Measurements from ENCODE around the gene TRAPPC5. TPM values are rescaled to one million over a fixed set of nuclear protein-coding genes. Genes with fewer than 3 reads are reported as not detected.

TRAPPC5 gene
- total RNA-seq, 2 donors from 2014 or later, result 69.8 to 70.0 TPM

DNA sequence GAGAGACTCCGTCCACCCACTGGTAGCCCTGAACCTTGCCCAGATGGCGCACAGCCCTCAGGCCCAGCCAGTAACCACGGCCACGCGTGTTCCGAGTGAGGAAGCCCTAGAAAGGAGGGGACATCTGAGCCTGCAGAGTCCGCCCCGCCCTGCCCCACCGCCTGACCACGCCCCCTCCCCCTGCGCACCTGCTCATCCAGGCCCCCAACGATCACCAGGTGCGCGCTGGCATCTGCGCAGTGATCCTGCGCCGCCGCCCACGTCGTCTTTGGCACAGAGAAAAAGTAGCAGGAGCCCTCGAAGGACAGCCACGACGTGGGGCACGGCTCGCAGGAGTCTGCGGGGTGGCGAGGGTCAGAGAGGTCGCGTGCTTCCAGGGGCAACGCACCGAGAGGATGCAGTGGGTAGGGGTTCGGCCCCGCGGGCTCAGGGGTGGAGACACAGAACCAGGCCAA, 49.2 kb downstream of the TRAPPC5 start:
- TF ChIP-seq, protein P1, sequence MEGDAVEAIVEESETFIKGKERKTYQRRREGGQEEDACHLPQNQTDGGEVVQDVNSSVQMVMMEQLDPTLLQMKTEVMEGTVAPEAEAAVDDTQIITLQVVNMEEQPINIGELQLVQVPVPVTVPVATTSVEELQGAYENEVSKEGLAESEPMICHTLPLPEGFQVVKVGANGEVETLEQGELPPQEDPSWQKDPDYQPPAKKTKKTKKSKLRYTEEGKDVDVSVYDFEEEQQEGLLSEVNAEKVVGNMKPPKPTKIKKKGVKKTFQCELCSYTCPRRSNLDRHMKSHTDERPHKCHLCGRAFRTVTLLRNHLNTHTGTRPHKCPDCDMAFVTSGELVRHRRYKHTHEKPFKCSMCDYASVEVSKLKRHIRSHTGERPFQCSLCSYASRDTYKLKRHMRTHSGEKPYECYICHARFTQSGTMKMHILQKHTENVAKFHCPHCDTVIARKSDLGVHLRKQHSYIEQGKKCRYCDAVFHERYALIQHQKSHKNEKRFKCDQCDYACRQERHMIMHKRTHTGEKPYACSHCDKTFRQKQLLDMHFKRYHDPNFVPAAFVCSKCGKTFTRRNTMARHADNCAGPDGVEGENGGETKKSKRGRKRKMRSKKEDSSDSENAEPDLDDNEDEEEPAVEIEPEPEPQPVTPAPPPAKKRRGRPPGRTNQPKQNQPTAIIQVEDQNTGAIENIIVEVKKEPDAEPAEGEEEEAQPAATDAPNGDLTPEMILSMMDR (IDR thresholded peaks at IDR 0.05), result no peak
- Histone ChIP-seq H3K27ac (no peak overlapping the region), H3K36me3 (no peaks in the 10 kb centered on the region), H3K9me3 (no peaks in the 10 kb centered on the region), H3K4me3 (peak overlapping the region; percentile 23), H3K27me3 (replicated peaks; ENCODE audit: insufficient read depth) (no peaks in the 10 kb centered on the region), H3K4me1 (ENCODE audit: control insufficient read depth in 1 of 2, low read depth in 2 of 2) (no peaks in the 10 kb centered on the region)
- DNase-seq (ENCODE audit: low spot score) (no peak), ATAC-seq (ENCODE audit: insufficient number of reproducible peaks, low FRiP score, low read depth) (no peak)

DNA sequence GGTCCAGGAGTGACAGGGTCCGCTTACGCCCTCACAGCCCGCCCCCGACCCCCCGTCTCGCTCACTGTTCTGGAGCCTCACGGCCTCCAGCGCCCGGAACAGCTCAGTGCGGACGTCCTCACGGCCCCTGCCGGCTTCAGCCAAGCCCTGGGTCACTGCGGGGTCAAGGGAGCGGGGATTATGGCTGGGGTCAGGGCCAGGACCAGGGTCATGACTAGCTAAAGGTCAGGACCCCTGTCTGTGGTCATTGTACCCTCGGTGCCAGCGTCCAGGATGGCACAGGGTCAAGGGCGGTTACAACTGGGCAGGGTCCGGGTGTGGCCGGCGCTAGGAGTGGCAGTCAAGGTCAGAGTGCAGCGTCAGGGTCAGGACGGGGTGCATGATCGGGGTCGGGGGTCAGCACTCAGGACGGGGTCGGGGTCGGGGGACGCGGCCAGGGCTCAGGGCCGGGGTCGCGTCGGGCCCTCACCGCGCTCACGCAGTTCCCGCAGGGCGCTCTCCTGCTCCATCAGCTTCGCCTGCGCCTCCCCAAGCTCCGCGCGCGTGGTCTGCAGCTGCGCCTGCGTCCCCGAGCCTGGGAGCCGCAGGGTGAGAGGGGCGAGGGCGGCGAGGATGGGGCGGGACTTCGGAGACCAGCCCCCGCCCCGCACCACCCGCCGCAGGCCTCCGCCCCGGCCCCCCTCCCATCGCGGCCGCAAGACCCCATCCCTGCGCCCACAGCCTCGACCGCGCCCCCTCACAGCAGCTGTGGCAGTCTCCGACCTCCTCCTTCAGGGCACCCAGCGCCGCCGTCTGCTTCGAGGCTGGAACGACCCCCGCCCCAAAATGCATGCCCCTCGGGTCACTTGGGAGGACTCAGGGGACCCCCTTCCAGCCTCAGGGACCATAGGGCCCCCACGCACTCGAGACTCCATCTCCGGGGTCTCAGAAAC, 49.9 kb downstream of the TRAPPC5 start:
- DNase-seq (ENCODE audit: low spot score) (no peak), ATAC-seq (ENCODE audit: insufficient number of reproducible peaks, low FRiP score, low read depth) (no peak)
- Histone ChIP-seq H3K4me1 (ENCODE audit: control insufficient read depth in 1 of 2, low read depth in 2 of 2) (no peaks in the 10 kb centered on the region), H3K27me3 (replicated peaks; ENCODE audit: insufficient read depth) (no peaks in the 10 kb centered on the region), H3K9me3 (no peaks in the 10 kb centered on the region), H3K27ac (no peak overlapping the region), H3K36me3 (no peaks in the 10 kb centered on the region), H3K4me3 (peak overlapping the region; percentile 23)
- TF ChIP-seq, protein P1 (IDR thresholded peaks at IDR 0.05), result no peak

DNA sequence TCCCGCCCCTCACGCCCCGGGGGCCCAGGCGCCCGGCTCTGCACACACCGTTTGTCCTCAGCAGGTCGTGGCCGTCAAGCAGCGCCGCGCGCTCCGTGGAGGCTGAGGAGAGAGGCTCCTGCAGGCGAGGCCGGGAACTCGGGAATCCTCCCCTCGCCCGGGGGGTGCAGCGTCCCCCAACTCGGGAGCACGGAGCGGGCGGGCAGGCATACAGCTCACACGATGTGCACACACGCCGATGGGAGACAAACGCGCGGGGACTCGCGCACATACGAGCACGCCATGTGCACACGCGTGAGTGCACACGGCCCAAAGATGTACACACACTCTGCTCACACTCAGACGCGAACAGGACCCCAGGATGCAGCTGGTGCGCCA, 50.6 kb downstream of the TRAPPC5 start:
- no peaks in the 10 kb centered on the region for H3K27me3 ChIP-seq (replicated peaks; ENCODE audit: insufficient read depth)

DNA sequence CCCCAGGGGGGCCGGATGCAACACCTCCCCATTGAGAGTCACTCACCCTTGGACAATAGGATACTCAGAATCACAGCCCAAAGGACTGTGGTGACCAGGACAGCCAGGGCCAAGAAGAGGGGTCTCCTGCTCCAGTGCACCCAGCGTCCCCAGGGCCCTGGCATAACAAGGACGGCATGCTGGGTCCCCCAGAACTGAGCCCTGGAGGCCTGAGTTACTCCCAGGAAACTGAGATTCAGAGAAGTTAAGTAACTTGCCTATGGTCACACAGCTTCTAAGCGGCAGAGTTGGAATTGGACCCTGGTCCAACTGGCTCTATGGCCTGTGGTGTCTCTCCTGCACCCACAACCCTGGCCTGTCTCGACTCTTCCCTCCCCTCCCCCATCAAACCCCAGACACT, 51.0 kb downstream of the TRAPPC5 start:
- no peak overlapping the region for H3K4me3 ChIP-seq
- no peaks in the 10 kb centered on the region for H3K36me3 ChIP-seq
- no peak for DNase-seq (ENCODE audit: low spot score)
- no peak for ATAC-seq (ENCODE audit: insufficient number of reproducible peaks, low FRiP score, low read depth)
- TF ChIP-seq, protein P1 (IDR thresholded peaks at IDR 0.05), result no peak
- H3K4me1 ChIP-seq (ENCODE audit: control insufficient read depth in 1 of 2, low read depth in 2 of 2), result no peaks in the 10 kb centered on the region
- H3K27me3 ChIP-seq (replicated peaks; ENCODE audit: insufficient read depth), result no peaks in the 10 kb centered on the region
- H3K9me3 ChIP-seq, result no peaks in the 10 kb centered on the region
- H3K27ac ChIP-seq, result no peak overlapping the region

More for the DNA sequence above, 50.6 kb downstream of the TRAPPC5 start:
- Histone ChIP-seq H3K9me3 (no peaks in the 10 kb centered on the region), H3K4me1 (ENCODE audit: control insufficient read depth in 1 of 2, low read depth in 2 of 2) (no peaks in the 10 kb centered on the region), H3K36me3 (no peaks in the 10 kb centered on the region), H3K4me3 (no peak overlapping the region), H3K27ac (no peak overlapping the region)
- TF ChIP-seq, protein P1 (IDR thresholded peaks at IDR 0.05), result no peak
- DNase-seq (ENCODE audit: low spot score), result no peak
- ATAC-seq (ENCODE audit: insufficient number of reproducible peaks, low FRiP score, low read depth), result no peak

DNA sequence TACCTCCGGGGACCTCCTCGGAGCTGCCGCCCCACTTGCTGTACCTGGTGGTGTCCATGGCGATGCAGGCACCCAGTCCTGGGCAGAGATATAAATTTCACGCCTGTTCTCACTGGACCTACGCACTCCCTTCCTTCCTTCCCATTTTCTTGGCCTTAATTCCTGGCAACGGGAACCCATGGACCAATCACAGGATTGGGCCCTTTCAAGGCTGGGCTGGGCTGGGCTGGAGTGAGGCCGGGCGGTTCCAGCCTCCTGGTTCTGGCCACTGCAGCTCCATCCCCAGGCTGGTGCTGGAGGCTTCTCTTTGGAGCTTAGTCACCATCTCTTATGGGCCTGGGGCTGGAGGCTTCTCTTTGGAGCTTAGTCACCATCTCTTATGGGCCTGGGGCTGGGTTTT, 51.4 kb downstream of the TRAPPC5 start, which contains the start of gene CLEC4G:
TSS of gene CLEC4G (minus strand) at position 66 of the 400 bp plus-strand sequence. CDS start at position 58, 8 bp downstream.
- ATAC-seq (ENCODE audit: insufficient number of reproducible peaks, low FRiP score, low read depth), result no peak
- no peak for DNase-seq (ENCODE audit: low spot score)
- no peaks in the 10 kb centered on the region for H3K27me3 ChIP-seq (replicated peaks; ENCODE audit: insufficient read depth)

More for the DNA sequence above, 51.4 kb downstream of the TRAPPC5 start, which contains the start of gene CLEC4G:
- Histone ChIP-seq H3K36me3 (no peaks in the 10 kb centered on the region), H3K4me1 (ENCODE audit: control insufficient read depth in 1 of 2, low read depth in 2 of 2) (no peaks in the 10 kb centered on the region), H3K27ac (no peak within 1 kb of the TSS), H3K9me3 (no peaks in the 10 kb centered on the region), H3K4me3 (no peak within 1 kb of the TSS)
- TF ChIP-seq, protein P1 (IDR thresholded peaks at IDR 0.05), result no peak

Data from thoracic aorta (tissue), 2 donors.